Neutrophil (primary cell): Measurements from ENCODE around the gene NTM.
"Not testable (repeated sequence)": the region's sequence is repeated elsewhere in the genome, so short reads cannot be mapped to it uniquely, and the experiment has no call there.

ENCODE experiments used
- H3K27ac ChIP-seq: fragments of 200-600 bp; sonication (generic); 2 replicates; pipeline ENCODE4 v1.5.1; 2016; ENCODE audit warnings: mild to moderate bottlenecking, moderate library complexity
- H3K27me3 ChIP-seq: fragments of 200-600 bp; sonication (generic); 2 replicates; pipeline ENCODE4 v1.6.0; 2016; ENCODE audit warnings: mild to moderate bottlenecking
- H3K36me3 ChIP-seq: fragments of 200-600 bp; sonication (generic); 2 replicates; pipeline ENCODE4 v1.5.1; 2017
- H3K4me1 ChIP-seq, 2 experiments: fragments of 200-600 bp in 1 of 2; sonication (generic) in 1 of 2; 1 replicate in 1 of 2; 2 replicates in 1 of 2; pipeline versions ENCODE4 v1.5.1 to v1.6.1; 2013 to 2016; ENCODE audit warnings: low read depth in 1 of 2, low read length in 1 of 2, mild to moderate bottlenecking in 1 of 2, moderate library complexity in 1 of 2; ENCODE audit not compliant: control insufficient read depth in 1 of 2, insufficient read depth in 1 of 2
- H3K4me3 ChIP-seq, 2 experiments: fragments of 200-600 bp in 1 of 2; sonication (generic) in 1 of 2; 1 replicate in 1 of 2; 2 replicates in 1 of 2; pipeline ENCODE4 v1.5.1; 2013 to 2016; ENCODE audit warnings: low read depth in 1 of 2, low read length in 1 of 2, mild to moderate bottlenecking in 1 of 2, moderate library complexity in 1 of 2
- H3K9me3 ChIP-seq: fragments of 200-600 bp; sonication (generic); 2 replicates; pipeline ENCODE4 v1.5.1; 2016
- TF ChIP-seq, protein P1 (sequence below): fragments of 200-600 bp; sonication (generic); IDR thresholded peaks from 2 replicates; pipeline ENCODE4 v1.5.1; 2016; ENCODE audit warnings: antibody characterized with exemption

Gene NTM

DNA sequence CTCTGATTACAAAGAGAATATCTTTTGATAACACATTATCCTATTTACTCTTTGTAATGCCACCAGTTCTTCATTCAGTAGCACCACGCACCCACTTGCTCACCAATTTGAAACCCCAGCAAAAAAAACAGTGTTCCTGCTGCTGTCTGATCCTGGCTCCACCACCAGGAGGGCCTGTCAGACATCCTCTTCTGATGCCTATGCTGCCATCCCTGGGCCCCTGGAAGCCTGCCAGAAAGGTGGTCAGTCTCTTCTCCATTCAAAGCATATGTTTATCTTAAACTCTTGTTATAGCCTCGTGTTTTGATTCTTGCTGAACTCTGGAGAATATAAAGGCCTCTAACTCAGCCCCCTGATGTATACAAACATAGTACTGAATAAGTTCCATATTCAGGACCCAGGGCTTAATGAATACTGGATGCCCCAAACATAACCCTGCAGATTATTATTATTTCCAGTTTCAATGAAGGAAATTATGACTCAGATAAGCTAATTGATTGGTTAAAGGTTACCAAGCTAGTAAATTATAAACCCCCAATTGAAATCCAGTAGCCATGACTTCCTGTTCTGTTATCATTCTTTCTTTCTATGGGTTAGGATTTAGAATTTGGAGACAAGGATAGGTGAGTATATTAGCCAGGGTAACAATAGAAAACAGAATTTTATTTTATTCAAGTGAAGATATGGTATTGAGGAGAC, 116.7 kb downstream of the NTM start:
- Histone ChIP-seq H3K27me3 (no peaks in the 10 kb centered on the region), H3K9me3 (no peaks in the 10 kb centered on the region), H3K27ac (no peak overlapping the region), H3K36me3 (no peaks in the 10 kb centered on the region), H3K4me1 (no peaks in the 10 kb centered on the region), H3K4me3 (no peak overlapping the region)
- TF ChIP-seq, protein P1, sequence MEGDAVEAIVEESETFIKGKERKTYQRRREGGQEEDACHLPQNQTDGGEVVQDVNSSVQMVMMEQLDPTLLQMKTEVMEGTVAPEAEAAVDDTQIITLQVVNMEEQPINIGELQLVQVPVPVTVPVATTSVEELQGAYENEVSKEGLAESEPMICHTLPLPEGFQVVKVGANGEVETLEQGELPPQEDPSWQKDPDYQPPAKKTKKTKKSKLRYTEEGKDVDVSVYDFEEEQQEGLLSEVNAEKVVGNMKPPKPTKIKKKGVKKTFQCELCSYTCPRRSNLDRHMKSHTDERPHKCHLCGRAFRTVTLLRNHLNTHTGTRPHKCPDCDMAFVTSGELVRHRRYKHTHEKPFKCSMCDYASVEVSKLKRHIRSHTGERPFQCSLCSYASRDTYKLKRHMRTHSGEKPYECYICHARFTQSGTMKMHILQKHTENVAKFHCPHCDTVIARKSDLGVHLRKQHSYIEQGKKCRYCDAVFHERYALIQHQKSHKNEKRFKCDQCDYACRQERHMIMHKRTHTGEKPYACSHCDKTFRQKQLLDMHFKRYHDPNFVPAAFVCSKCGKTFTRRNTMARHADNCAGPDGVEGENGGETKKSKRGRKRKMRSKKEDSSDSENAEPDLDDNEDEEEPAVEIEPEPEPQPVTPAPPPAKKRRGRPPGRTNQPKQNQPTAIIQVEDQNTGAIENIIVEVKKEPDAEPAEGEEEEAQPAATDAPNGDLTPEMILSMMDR, result no peak

DNA sequence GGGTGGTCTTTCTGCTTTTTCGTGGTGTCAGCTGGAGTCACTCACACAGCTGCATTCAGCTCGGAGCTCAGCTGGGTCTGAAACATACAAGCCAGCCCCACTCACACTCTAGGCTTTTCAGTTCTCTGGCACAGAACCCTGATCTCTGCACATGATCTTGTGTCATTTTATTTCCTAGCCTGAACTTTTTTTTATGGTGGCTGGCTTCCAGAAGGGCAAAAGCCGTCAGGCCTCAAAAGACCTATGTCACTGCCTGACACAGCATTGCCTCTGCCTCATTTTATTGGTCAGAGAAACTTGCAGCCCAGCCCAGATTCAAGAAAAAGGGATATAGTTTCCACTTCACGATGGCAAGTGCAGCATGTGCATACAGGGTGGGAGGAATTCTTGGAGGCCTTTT, 117.8 kb downstream of the NTM start:
- Histone ChIP-seq H3K36me3 (no peaks in the 10 kb centered on the region), H3K4me1 (no peaks in the 10 kb centered on the region), H3K27me3 (no peaks in the 10 kb centered on the region), H3K9me3 (no peaks in the 10 kb centered on the region), H3K4me3 (no peak overlapping the region), H3K27ac (no peak overlapping the region)
- TF ChIP-seq, protein P1, result no peak

DNA sequence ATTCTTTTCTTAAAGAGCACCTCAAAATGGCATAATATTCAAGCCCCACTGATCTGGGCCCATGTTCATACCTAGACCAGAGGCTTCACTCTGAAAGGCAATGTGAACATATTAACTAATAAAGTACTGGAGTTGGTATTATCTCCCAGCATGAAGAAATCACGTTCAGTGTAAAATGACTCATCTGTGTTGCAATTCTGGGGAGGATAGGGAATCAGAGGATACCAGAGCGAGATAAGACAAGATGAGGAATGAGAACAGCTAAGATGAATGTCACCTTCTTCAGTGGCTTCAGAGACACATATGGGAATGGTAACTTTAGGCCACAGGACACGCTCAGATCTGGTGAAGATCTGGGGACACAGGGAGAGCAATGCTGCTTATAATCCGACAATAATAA, 121.1 kb downstream of the NTM start:
- TF ChIP-seq, protein P1, result no peak
- Histone ChIP-seq H3K9me3 (no peaks in the 10 kb centered on the region), H3K4me3 (no peak overlapping the region)

DNA sequence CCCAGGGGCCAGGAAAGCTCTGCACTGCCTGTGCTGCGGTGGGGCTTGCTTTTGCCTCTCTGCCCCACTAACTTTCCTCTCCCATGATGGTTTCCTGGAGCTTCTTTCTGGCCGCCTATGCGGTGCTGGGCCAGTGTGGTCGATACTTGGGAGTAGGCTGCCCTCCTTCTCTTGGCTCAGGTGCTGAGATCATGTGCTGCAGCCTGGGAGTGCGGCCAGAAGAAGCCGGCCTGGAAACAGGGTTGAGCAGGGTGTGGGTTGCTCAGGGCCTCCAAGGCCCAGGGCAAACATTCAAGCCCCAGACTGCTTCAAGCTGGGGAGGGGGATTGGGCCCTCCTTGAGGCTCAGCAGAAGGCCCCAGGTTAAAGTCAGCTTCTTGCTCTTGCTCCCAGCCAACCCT, 125.0 kb downstream of the NTM start:
- no peak overlapping the region for H3K4me3 ChIP-seq
- no peaks in the 10 kb centered on the region for H3K36me3 ChIP-seq
- no peaks in the 10 kb centered on the region for H3K27me3 ChIP-seq
- H3K9me3 ChIP-seq, result no peaks in the 10 kb centered on the region
- H3K27ac ChIP-seq, result no peak overlapping the region
- no peaks in the 10 kb centered on the region for H3K4me1 ChIP-seq
- TF ChIP-seq, protein P1, result no peak

More for the DNA sequence above, 121.1 kb downstream of the NTM start:
- Histone ChIP-seq H3K27me3 (no peaks in the 10 kb centered on the region), H3K4me1 (no peaks in the 10 kb centered on the region), H3K36me3 (no peaks in the 10 kb centered on the region), H3K27ac (no peak overlapping the region)

DNA sequence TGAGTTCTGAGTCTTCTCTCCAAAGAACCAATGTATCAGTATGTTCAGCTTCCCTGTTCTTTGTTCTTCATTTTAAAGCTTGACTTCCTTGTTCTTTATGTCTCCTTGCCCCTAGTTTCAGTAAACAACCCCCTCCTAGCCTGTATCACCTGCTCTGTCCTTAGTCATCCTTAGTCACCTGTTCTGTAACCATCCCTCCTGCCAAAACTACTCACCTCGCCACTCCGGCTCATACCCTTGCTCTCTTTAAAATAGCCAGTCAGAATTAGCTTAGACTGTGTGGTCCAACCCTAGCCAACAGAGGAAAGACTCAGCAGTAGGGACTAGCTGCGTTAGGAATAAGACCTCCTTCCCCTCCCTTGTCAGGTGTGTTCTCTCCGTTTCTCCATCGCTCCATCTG, 127.3 kb downstream of the NTM start:
- not testable (repeated sequence) for H3K27ac ChIP-seq, H3K27me3 ChIP-seq, H3K36me3 ChIP-seq, H3K4me1 ChIP-seq, H3K4me3 ChIP-seq, H3K9me3 ChIP-seq

DNA sequence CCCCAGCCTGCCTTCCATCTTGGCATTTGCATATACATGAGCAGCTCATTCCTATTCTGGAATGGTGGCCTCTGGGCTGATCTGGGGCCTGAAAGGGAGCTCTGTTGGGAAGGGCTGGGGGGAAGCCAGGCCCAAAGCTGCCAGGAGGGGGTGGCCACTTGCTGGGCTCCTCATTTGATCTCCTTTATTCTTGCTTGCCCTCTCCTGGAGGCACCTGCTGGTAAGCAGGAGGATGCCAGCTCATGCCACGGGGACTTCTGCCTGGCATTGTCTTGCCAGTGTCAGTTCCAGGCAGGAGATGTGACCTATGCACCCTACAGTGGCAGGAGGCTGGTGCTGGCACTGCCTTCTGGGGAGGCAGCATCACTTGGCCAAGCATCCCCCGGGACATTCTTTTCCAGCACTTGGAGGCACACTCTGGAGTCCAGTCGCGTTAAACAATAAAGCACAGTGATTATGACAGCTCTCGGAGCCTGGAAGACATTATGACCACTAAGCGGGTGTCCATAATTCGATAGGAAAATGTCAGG, 128.3 kb downstream of the NTM start:
- Histone ChIP-seq H3K27ac (no peak overlapping the region), H3K4me1 (no peaks in the 10 kb centered on the region), H3K4me3 (no peak overlapping the region), H3K36me3 (no peaks in the 10 kb centered on the region), H3K9me3 (no peaks in the 10 kb centered on the region), H3K27me3 (no peaks in the 10 kb centered on the region)
- TF ChIP-seq, protein P1, result no peak
